Nephron (organoid): ENCODE data around the gene PRR5L.

Experiments used
- H3K27ac Mint-ChIP-seq, 3 experiments: 2 replicates each; pipeline ENCODE4 v1.8.0; 2020; ENCODE audit warnings: mixed read lengths in 3 of 3, mild to moderate bottlenecking in 2 of 3, moderate library complexity in 1 of 3
- H3K27me3 Mint-ChIP-seq: 2 replicates; pipeline ENCODE4 v1.8.0; 2021; ENCODE audit warnings: low read depth, mild to moderate bottlenecking, moderate library complexity, mixed read lengths
- H3K36me3 Mint-ChIP-seq: 2 replicates; pipeline ENCODE4 v1.8.0; 2020; ENCODE audit warnings: low read depth, mixed read lengths
- H3K4me1 Mint-ChIP-seq: 2 replicates; pipeline ENCODE4 v1.8.0; 2020; ENCODE audit warnings: mixed read lengths
- H3K4me3 Mint-ChIP-seq, 3 experiments: 2 replicates each; pipeline ENCODE4 v1.8.0; 2020; ENCODE audit warnings: mild to moderate bottlenecking in 3 of 3, mixed read lengths in 3 of 3, moderate library complexity in 2 of 3
- H3K9me3 Mint-ChIP-seq: 2 replicates; pipeline ENCODE4 v1.8.0; 2020; ENCODE audit warnings: mixed read lengths
- CTCF ChIP-seq, 3 experiments: fragments of 200-600 bp; sonication (generic); IDR thresholded peaks; one replicate each; pipeline ENCODE4 v1.5.0; 2021; ENCODE audit warnings: antibody characterized with exemption in 3 of 3; ENCODE audit not compliant: unreplicated experiment in 3 of 3

Gene PRR5L

GRCh38 chr11:36388071-36388470 is 92.0 kb downstream of the PRR5L start:
- H3K4me1 Mint-ChIP-seq, result peaks cover 7% of the 10 kb centered on the region
- H3K27ac Mint-ChIP-seq, result no peak overlapping the region
- H3K27me3 Mint-ChIP-seq, result peaks cover 4% of the 10 kb centered on the region
- no peaks in the 10 kb centered on the region for H3K9me3 Mint-ChIP-seq
- no peak for TF ChIP-seq CTCF (IDR thresholded peaks at IDR 0.05; ENCODE audit: unreplicated experiment in 3 of 3)
- no peak overlapping the region for H3K4me3 Mint-ChIP-seq
- no peaks in the 10 kb centered on the region for H3K36me3 Mint-ChIP-seq

GRCh38 chr11:36388951-36389350 is 92.9 kb downstream of the PRR5L start:
- no peaks in the 10 kb centered on the region for H3K9me3 Mint-ChIP-seq
- no peak for TF ChIP-seq CTCF (IDR thresholded peaks at IDR 0.05; ENCODE audit: unreplicated experiment in 3 of 3)
- H3K4me1 Mint-ChIP-seq, result peaks cover 6% of the 10 kb centered on the region
- no peak overlapping the region for H3K4me3 Mint-ChIP-seq
- no peak overlapping the region for H3K27ac Mint-ChIP-seq
- peaks cover 4% of the 10 kb centered on the region for H3K27me3 Mint-ChIP-seq
- H3K36me3 Mint-ChIP-seq, result no peaks in the 10 kb centered on the region

- TF ChIP-seq CTCF (IDR thresholded peaks at IDR 0.05; ENCODE audit: unreplicated experiment in 3 of 3), result no peak
- Mint-ChIP-seq H3K9me3 (peaks cover 3% of the 10 kb centered on the region), H3K27me3 (peaks cover 4% of the 10 kb centered on the region), H3K27ac (no peak overlapping the region), H3K4me3 (no peak overlapping the region), H3K36me3 (peaks cover 8% of the 10 kb centered on the region), H3K4me1 (peaks cover 4% of the 10 kb centered on the region)
Observed at GRCh38 chr11:36389811-36390210, 93.7 kb downstream of the PRR5L start.

- peaks cover 11% of the 10 kb centered on the region for H3K36me3 Mint-ChIP-seq
- peaks cover 4% of the 10 kb centered on the region for H3K27me3 Mint-ChIP-seq
- H3K27ac Mint-ChIP-seq, result no peak overlapping the region
- no peak overlapping the region for H3K4me3 Mint-ChIP-seq
- H3K4me1 Mint-ChIP-seq, result no peaks in the 10 kb centered on the region
- H3K9me3 Mint-ChIP-seq, result peaks cover 3% of the 10 kb centered on the region
- TF ChIP-seq CTCF (IDR thresholded peaks at IDR 0.05; ENCODE audit: unreplicated experiment in 3 of 3), result no peak
Observed at GRCh38 chr11:36390963-36391471, 94.9 kb downstream of the PRR5L start.

- peaks cover 3% of the 10 kb centered on the region for H3K9me3 Mint-ChIP-seq
- no peaks in the 10 kb centered on the region for H3K4me1 Mint-ChIP-seq
- no peak for TF ChIP-seq CTCF (IDR thresholded peaks at IDR 0.05; ENCODE audit: unreplicated experiment in 3 of 3)
- no peak overlapping the region for H3K27ac Mint-ChIP-seq
- H3K27me3 Mint-ChIP-seq, result peaks cover under 1% of the 10 kb centered on the region
- H3K4me3 Mint-ChIP-seq, result no peak overlapping the region
- H3K36me3 Mint-ChIP-seq, result peaks cover 11% of the 10 kb centered on the region
Observed at GRCh38 chr11:36392196-36392595, 96.1 kb downstream of the PRR5L start.

GRCh38 chr11:36394056-36394455 is 98.0 kb downstream of the PRR5L start:
- Mint-ChIP-seq H3K4me1 (no peaks in the 10 kb centered on the region), H3K9me3 (peaks cover 3% of the 10 kb centered on the region), H3K36me3 (peaks cover 11% of the 10 kb centered on the region), H3K27ac (no peak overlapping the region), H3K4me3 (no peak overlapping the region), H3K27me3 (peaks cover 3% of the 10 kb centered on the region)
- TF ChIP-seq CTCF (IDR thresholded peaks at IDR 0.05; ENCODE audit: unreplicated experiment in 3 of 3), result no peak
